Skeletal muscle tissue (tissue), 4 donors: ENCODE results near the gene FOXC1. TPM values are rescaled to one million over a fixed set of nuclear protein-coding genes. Genes with fewer than 3 reads are reported as not detected.

ENCODE experiments used
- H3K27ac ChIP-seq: one replicate; pipeline ENCODE4 v1.7.0; 2013; ENCODE audit warnings: mild to moderate bottlenecking, low read depth, low read length, inconsistent platforms
- H3K27me3 ChIP-seq, 3 donors: one replicate each; pipeline ENCODE4 v1.7.0; 2013; ENCODE audit warnings: low read length in 3 of 3; ENCODE audit not compliant: control insufficient read depth in 3 of 3, insufficient read depth in 3 of 3
- H3K36me3 ChIP-seq, 3 donors: one replicate each; pipeline ENCODE4 v1.7.0; 2013; ENCODE audit warnings: low read length in 3 of 3; ENCODE audit not compliant: control insufficient read depth in 3 of 3, insufficient read depth in 3 of 3
- H3K4me1 ChIP-seq, 3 donors: one replicate each; pipeline ENCODE4 v1.7.0; 2013; ENCODE audit warnings: low read length in 3 of 3, mild to moderate bottlenecking in 3 of 3; ENCODE audit not compliant: control insufficient read depth in 3 of 3, insufficient read depth in 3 of 3
- H3K4me3 ChIP-seq, 3 donors: one replicate each; pipeline ENCODE4 v1.7.0; 2013; ENCODE audit warnings: low read length in 3 of 3
- H3K9ac ChIP-seq, 3 donors: one replicate each; pipeline ENCODE4 v1.7.0; 2013; ENCODE audit warnings: low read length in 3 of 3, mild to moderate bottlenecking in 3 of 3, moderate library complexity in 2 of 3, low read depth in 1 of 3
- H3K9me3 ChIP-seq, 3 donors: one replicate each; pipeline ENCODE4 v1.7.0; 2013; ENCODE audit warnings: low read length in 3 of 3; ENCODE audit not compliant: control insufficient read depth in 3 of 3
- total RNA-seq: library from RNA; depleted of rRNA; stranded (reverse); fragments of >200 nt; gene quantifications from one replicate; pipeline ENCODE4 v1.2.3, GENCODE V29; 2014
- donor health status: Osteomylitis.

FOXC1 gene
- total RNA-seq, 1 donor from 2014 or later, result 1.6 TPM

- H3K4me1 ChIP-seq, result peaks cover 0 to 2% (median 0%) of the 10 kb centered on the region in 3 donors
- H3K4me3 ChIP-seq, result no peak overlapping the region
- no peak overlapping the region for H3K27ac ChIP-seq
- peaks cover 0 to 2% (median 0%) of the 10 kb centered on the region in 3 donors for H3K27me3 ChIP-seq
- no peaks in the 10 kb centered on the region for H3K36me3 ChIP-seq
- no peak overlapping the region for H3K9ac ChIP-seq
- no peaks in the 10 kb centered on the region for H3K9me3 ChIP-seq
Observed at GRCh38 chr6:1657116-1657770, 47.5 kb downstream of the FOXC1 start.

DNA sequence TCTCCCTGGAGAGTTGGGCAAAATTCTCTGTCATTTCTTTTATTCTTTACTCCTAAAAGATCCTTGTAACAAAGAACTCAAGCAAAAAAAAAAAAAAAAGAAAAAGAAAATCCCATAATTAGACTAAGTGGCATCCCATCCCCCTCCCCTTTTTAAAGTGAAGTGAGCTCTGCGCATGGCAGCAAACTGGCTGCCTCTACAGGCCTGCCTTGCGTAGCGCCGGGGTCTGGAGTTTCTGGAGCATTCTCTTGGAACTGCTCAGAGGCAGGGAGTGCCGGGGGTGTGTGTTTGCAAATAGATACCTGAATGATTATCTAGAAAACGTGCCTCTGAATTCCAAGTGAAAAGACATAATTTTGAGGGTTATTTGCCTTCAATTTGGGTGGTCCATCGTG lies 48.1 kb downstream of the FOXC1 start:
- peaks cover 0 to 2% (median 0%) of the 10 kb centered on the region in 3 donors for H3K27me3 ChIP-seq
- H3K9ac ChIP-seq, result no peak overlapping the region
- H3K9me3 ChIP-seq, result no peaks in the 10 kb centered on the region
- H3K27ac ChIP-seq, result no peak overlapping the region
- H3K36me3 ChIP-seq, result no peaks in the 10 kb centered on the region
- H3K4me3 ChIP-seq, result no peak overlapping the region
- peaks cover 0 to 2% (median 0%) of the 10 kb centered on the region in 3 donors for H3K4me1 ChIP-seq

- peaks cover 0 to 2% (median 0%) of the 10 kb centered on the region in 3 donors for H3K27me3 ChIP-seq
- no peaks in the 10 kb centered on the region for H3K9me3 ChIP-seq
- no peak overlapping the region for H3K9ac ChIP-seq
- H3K36me3 ChIP-seq, result no peaks in the 10 kb centered on the region
- H3K4me3 ChIP-seq, result no peak overlapping the region
- H3K4me1 ChIP-seq, result peaks cover 0 to 5% (median 0%) of the 10 kb centered on the region in 3 donors
- H3K27ac ChIP-seq, result no peak overlapping the region
Observed at GRCh38 chr6:1658212-1659005, 48.7 kb downstream of the FOXC1 start.

- Histone ChIP-seq H3K27ac (no peak overlapping the region), H3K4me3 (no peak overlapping the region), H3K9me3 (no peaks in the 10 kb centered on the region), H3K4me1 (peaks cover 0 to 5% (median 0%) of the 10 kb centered on the region in 3 donors), H3K36me3 (no peaks in the 10 kb centered on the region), H3K27me3 (peaks cover 0 to 2% (median 0%) of the 10 kb centered on the region in 3 donors), H3K9ac (no peak overlapping the region)
Observed at GRCh38 chr6:1659816-1660215, 50.1 kb downstream of the FOXC1 start.

- no peak overlapping the region for H3K9ac ChIP-seq
- no peaks in the 10 kb centered on the region for H3K9me3 ChIP-seq
- peaks cover 0 to 5% (median 0%) of the 10 kb centered on the region in 3 donors for H3K4me1 ChIP-seq
- H3K27ac ChIP-seq, result no peak overlapping the region
- no peaks in the 10 kb centered on the region for H3K27me3 ChIP-seq
- no peaks in the 10 kb centered on the region for H3K36me3 ChIP-seq
- no peak overlapping the region for H3K4me3 ChIP-seq
Observed at GRCh38 chr6:1662534-1662933, 52.8 kb downstream of the FOXC1 start.

Other genes starting within 250 kb of the FOXC1 start
- 0.52 TPM for gene FOXF2, start 220.3 kb upstream of the FOXC1 start, total RNA-seq